OCI-M2 (cell line): ENCODE results near the gene HPCA.

Experiments used
- DNase-seq: peaks from one replicate; lab custom pipeline; 2025; ENCODE audit not compliant: unreplicated experiment; lab: John Stamatoyannopoulos, UW

HPCA gene

DNA sequence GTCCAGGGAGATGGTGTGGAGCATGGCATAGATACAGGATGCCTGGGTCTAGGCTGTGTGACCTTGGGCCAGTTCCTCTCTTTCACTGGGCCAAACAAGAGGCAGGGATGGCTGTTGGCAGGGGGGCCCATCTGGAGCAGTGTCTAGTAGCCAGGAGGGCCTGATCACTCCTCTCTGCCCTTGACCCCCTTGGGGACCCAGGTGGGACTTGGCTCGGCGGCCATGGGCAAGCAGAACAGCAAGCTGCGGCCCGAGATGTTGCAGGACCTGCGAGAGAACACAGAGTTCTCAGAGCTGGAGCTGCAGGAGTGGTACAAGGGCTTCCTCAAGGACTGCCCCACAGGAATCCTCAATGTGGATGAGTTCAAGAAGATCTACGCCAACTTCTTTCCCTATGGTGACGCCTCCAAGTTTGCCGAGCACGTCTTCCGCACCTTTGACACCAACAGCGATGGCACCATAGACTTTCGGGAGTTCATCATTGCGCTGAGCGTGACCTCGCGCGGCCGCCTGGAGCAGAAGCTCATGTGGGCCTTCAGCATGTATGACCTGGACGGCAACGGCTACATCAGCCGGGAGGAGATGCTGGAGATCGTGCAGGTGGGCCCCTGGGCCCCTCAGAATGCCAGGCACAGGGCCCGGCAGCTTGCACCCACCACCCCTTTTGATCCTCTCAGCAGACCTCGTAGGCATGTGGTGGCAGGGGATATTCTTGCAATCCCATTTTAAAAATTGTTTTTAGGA is 2.6 kb downstream of the HPCA start:
- DNase-seq, result no peak

DNA sequence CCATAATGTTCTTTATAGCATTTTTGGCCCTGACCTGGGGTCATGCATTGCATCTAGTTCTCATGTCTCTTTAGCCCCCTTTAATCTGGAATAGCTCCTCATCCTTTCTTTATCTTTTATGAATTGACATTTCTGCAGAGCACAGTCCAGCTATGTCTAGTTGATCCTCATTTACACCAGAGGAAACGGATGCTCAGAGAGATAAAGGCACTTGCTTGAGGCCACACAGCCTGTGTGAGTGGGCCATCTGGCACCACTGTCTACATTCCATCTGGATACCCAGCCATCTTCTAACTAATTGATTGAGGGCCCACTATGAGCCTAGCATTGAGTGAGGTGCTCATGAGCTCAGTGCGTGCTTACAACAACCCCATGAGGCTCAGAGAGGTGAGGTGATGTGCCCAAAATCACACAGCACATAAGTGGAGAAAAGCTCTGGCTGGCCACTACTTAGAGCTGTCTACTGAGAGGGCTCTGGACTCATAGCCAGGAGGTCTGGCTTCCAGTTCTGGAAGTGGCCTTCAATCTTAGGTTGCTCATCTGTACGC is 3.5 kb downstream of the HPCA start:
- DNase-seq, result no peak

- DNase-seq, result no peak
These were observed 4.4 kb downstream of the HPCA start for GRCh38 chr1:32890516-32891240.

DNA sequence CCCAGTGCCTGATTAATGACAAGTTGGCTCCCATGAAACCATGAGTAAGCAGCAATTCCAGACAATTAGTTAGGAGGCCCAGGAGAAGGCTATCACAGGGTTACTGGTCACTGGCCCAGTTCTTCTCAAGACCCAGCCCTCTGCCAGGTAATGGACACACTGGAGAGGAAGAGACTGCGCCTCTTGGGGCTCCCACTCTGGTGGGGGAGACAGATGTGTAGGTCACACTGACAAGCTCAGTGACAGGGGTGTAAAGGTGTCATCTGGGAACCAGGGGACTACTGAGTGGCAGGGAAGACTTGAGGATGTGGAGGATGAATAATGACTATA is 4.9 kb downstream of the HPCA start:
- no peak for DNase-seq

DNA sequence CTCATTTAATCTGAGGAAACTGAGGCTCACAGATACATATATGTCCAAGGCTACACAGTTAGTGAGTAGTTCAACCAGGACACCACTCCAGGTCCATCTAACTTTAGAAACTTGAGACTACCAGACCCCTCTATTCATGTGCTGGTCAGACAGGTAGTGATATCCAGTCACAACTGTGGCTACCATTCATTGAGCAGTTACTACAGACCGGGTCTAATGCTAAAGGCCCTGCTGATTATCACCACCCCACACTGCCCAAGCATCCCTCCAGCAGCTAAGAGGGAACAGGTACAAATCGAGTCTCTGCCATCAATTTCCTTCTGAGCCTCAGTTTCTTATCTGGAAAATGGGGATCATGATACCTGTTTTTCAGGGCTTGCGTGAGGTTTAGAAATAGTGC is 5.3 kb downstream of the HPCA start:
- DNase-seq, result no peak

DNA sequence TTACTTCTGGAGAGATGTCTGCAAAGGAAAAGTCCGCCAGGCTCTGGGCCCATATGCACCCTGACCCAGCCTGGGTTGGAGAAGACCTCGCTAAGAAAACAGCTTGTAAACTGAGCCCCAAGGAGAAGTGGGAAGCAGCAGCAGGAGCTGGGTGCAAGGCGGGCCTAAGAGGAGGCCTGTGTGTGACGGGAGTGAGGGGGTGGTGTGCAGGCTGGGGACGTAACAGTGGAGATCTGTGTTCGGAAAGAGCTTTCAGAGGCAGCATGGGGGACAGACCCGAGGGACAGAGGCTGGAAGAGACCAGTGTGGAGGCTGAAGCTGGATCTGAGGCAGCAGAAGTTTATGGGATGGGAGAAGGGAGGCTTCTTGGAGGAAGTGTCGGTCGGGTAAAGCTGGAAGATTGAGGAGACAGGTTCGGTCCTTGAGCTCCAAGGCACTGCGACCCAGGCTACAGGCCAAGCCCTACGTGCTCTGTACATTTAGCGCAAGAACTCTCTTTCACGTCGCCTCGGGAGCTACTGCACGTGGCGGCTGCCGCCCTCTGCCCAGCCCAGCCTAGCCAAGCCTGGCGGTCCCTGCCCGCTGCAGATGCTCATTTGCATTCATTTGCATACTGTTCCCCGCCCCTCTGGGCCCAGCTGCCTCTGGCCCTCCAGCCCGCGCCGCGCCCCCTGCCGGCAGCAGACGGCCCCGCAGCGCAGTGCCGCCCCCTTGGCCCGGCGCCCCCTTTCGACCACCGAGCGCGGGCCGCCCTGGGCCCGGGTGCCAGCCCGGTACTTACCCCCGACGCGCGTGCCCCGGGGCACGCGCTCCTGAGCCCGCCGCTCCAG is 6.3 kb downstream of the HPCA start:
- DNase-seq, result no peak

DNA sequence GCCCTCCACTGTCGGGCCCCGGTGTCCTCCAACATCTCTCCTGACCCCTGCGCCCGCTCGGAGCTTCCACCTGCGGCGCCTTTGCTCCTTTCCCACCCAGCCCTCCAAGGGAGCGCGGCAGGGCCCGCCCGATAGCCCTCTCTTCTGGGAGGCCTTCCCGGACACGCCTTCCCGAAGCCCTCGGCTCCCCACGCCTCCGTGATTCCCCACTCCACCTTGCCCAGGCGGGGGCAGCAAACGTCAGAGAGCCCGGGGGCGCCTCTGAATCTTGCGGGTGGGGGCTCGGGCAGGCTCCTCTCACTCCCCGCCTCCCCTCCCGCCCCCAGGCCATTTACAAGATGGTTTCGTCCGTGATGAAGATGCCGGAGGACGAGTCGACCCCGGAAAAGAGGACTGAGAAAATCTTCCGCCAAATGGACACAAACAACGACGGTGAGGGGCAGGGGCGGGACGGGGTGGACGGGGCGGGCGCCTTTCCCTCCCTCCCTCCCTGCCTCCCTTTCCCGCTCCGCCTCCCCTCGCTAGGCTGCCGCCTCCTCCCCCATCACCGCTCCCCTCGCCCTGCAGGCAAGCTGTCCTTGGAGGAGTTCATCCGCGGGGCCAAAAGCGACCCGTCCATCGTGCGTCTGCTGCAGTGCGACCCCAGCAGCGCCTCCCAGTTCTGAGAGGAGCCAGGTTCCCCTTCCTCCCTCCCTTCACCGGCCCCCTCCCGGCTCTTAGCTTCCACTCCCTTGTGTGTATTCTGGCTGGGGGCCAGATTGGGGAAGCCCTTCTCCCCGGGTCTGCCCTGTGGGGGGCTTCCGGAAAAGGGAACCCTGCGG is 7.1 kb downstream of the HPCA start:
- no peak for DNase-seq

DNA sequence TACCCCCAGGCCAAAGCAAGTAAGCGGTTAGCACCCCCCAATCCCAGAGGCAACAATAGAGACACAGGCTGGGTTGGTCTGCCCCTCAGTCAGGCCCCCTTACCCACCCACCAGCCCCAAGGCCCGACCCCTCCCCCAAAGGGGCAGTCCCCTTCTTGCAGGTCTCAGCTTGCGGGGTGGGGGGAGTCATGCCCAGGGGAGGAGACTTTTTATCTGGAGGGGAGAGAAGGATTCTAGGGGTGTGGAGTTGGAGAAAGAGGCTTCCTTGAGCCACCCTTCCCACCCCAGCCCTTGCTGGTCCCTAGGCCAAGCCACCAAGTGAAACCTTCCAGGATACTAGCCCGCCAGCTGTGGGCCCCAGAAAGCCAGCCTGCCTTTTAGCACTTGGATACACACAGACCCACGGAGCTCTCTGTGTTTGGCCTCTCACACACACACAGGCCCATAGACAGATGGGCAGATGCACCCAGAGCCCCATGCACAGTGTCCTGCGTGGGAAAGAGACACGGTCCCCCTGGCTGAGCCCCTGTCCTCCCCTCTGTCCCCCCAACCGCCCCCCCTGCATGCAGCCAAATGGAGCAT is 7.8 kb downstream of the HPCA start:
- no peak for DNase-seq

DNA sequence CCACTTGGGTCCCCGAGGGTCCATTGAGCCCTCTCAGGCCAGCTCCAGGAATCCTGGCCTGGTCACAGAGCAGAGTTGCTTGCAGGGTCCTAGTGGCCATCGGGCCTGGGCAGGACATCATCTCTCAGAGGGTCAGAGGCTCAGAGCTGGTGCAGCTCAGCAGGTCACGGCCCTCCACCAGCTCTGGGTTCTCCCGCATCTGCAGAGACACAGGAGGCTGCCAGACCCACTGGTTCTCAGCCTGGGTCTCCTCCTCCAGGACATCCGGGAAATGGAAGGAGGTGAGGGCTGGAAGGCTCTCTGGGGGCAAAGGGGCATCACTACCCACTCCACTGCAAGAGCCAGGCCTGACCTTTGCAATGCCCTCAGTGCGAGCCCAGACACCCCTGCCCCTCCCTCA is 8.4 kb downstream of the HPCA start:
- DNase-seq, result no peak

GRCh38 chr1:32895325-32896215 is 9.3 kb downstream of the HPCA start:
- no peak for DNase-seq

DNA sequence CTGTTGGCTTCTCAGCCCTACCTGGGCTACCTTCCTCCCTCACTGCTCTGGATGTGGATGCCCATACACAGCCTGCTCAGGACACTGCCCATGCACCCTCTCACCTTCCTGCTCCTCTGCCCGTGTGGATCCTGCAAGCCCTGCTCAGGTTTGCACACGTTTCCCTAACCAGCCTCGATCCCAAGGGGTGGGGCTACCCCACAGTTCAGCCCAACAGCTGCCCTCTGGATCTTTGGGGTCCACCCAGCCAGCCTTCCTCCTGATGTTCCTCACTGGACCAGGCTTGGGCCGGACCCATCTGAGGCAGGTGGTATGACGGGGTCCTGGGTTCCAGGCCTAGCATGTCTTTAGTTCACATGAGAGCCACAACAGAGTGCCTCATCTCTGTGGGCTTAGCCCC is 10.2 kb downstream of the HPCA start:
- no peak for DNase-seq

DNA sequence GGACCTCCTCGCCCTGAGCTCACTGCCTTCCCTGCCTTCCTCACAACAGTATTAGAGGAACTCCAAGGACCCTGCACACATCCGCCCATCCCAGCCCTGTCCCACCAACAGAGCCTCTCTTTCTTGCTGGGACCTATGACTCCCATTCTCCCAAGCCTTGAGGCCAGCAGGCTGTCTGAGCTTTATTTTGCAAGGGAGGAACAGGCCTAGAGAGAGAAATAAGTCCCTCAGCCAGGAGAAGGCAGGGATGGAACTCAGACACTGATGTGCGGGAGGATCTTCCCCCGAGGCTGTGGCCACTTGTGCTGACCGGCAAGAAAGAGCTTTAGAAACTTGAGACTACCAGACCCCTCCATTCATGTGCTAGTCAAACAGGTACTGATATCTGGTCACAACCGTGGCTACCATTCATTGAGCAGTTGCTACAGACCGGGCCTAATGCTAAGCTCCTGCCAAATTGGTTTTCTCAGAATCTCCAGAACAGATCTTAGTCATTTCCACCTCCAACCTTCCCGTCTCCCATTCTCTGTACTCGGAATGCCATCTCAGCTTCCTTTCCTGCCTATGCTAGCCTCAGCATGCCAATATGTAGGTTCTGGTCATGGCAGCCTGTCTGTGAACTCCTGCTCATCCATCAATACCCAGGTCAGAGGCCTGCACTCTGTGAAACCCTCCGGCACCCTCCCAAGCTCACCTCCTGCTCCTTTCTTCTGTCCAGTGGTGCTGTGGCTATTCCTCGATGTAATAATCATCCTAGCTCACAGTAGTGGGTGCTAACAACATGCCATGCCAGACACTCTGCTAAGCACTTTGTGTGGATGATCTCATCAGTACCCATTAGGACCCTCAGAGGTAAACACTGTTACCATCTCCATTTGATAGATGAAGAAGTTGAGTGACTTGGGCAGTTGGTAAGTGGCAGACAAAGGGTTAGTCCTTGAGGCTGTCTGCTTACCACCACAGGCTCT is 11.1 kb downstream of the HPCA start:
- no peak for DNase-seq

- no peak for DNase-seq
These were observed 11.8 kb downstream of the HPCA start for GRCh38 chr1:32898056-32898455.

DNA sequence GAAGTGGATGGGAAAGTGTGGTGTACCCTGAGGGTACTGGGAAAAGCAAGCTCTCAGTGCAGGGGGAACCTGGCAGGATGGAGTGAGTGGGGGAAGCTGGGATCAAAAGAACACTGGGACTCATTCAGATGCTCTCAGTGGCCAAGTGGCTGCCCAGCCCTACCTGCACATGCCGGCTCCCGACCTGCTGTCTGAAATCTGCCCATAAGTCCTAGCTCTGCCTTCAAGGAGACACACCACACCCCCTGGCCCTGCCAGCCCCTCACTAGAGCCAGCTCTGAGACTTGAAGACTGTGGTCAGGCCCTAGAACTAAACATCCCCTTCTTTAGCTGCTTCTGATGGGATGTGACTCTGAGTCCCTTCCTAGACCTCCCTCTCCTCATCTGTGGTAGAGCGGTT is 12.7 kb downstream of the HPCA start:
- DNase-seq, result no peak

DNA sequence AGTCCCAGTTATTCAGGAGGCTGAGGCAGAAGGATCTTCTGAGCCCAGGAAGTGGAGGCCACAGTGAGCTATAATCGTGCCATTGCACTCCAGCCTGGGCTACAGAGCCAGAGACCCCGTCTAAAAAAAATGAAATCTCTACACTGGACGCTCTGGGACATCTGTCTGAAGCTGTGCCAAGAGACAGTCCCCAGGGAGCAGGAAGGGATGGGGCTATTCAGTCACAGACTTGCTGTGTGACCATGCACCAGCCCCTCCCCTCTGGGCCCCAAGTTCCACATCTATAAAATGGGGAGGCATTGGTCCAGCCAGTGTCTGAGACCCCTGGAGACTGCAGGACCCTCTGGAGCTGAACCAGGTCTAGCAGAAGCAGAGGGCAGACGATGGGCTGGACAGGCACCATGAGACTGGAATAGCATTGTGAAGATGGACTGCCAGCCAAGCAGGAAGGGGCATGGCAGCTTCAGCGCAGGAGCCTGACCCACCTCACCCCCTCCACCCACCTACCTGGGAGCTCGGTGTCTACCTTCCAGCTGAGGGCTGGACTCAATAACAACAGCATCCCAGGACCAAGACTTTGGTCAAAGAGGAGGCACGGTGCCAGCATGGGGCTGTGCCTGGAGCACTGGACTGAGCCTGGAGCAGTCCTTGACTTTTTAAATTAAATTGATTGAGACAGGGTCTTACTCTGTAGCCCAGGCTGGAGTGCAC is 13.4 kb downstream of the HPCA start:
- no peak for DNase-seq

DNA sequence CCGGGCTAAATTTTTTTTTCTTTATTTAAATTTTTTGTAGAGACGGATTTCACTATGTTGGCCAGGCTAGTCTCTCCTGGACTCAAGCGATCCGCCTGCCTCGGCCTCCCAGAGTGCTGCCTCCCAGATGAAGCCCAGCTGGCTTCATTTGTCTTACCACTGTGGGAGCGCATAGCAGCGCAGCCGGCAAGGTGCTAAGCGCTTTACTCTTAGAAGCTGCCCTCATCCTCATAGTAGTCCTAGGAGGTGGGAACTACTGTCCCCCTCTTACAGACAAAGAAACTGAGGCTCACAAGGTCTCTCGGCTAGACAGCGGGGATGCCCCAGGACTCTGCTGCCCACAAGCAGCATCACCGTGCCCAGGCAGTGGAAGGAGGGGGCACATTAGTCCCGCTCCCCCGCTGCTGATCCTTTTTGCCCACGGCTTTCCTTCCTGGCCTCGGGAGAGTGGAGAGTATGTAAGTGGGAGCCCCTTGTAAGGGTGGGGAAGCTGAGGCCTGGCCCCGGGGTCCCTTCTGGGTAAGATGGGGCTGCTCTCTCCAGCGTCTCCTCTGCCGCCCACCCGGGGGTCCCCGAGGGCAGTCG is 14.2 kb downstream of the HPCA start:
- no peak for DNase-seq
